ENCODE measurements around the gene SLC16A3.

SLC16A3 gene

GRCh38 chr17:82273327-82274133 lies 44.7 kb downstream of the SLC16A3 start, which contains the start of gene CSNK1D (continued):
- TF ChIP-seq ZNF626 (tag by site-specific recombination; IDR thresholded peaks at IDR 0.05) = no peak
- TF ChIP-seq ZNF2 (tag by site-specific recombination; IDR thresholded peaks at IDR 0.05) = peak; percentile 93; the same call in 1 of the 2 replicates
- no peak; the same call in 1 of the 2 replicates for TF ChIP-seq ZNF10 (tag by site-specific recombination; IDR thresholded peaks at IDR 0.05)
- peak; percentile 46; the same call in 1 of the 2 replicates for TF ChIP-seq ZBTB48 (tag by site-specific recombination; IDR thresholded peaks at IDR 0.05)
- no peak for TF ChIP-seq ZNF768 (tag by site-specific recombination; IDR thresholded peaks at IDR 0.05)
- TF ChIP-seq MEIS1 (CRISPR knock-in tag; IDR thresholded peaks at IDR 0.05; ENCODE audit: borderline replicate concordance) = no peak
- peak; percentile 24; the same call in 1 of the 2 replicates for TF ChIP-seq ZNF585B (tag by site-specific recombination; IDR thresholded peaks at IDR 0.05)
- no peak for TF ChIP-seq ZNF473 (tag by site-specific recombination; IDR thresholded peaks at IDR 0.05)
- TF ChIP-seq ZNF404 (tag by site-specific recombination; IDR thresholded peaks at IDR 0.05) = no peak
- TF ChIP-seq, protein P1, sequence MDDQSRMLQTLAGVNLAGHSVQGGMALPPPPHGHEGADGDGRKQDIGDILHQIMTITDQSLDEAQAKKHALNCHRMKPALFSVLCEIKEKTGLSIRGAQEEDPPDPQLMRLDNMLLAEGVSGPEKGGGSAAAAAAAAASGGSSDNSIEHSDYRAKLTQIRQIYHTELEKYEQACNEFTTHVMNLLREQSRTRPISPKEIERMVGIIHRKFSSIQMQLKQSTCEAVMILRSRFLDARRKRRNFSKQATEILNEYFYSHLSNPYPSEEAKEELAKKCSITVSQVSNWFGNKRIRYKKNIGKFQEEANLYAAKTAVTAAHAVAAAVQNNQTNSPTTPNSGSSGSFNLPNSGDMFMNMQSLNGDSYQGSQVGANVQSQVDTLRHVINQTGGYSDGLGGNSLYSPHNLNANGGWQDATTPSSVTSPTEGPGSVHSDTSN (CRISPR knock-in tag; IDR thresholded peaks at IDR 0.05) = peak; percentile 84; the same call in 1 of the 2 replicates
- no peak for TF ChIP-seq SCRT2 (tag by site-specific recombination; IDR thresholded peaks at IDR 0.05)
- peak; percentile 67 for TF ChIP-seq ZBTB8A (tag by site-specific recombination; IDR thresholded peaks at IDR 0.05)
- TF ChIP-seq, protein P2, sequence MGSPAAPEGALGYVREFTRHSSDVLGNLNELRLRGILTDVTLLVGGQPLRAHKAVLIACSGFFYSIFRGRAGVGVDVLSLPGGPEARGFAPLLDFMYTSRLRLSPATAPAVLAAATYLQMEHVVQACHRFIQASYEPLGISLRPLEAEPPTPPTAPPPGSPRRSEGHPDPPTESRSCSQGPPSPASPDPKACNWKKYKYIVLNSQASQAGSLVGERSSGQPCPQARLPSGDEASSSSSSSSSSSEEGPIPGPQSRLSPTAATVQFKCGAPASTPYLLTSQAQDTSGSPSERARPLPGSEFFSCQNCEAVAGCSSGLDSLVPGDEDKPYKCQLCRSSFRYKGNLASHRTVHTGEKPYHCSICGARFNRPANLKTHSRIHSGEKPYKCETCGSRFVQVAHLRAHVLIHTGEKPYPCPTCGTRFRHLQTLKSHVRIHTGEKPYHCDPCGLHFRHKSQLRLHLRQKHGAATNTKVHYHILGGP (tag by site-specific recombination; IDR thresholded peaks at IDR 0.05) = no peak
- TF ChIP-seq SP2 (tag by site-specific recombination; IDR thresholded peaks at IDR 0.05) = peak; percentile 90
- TF ChIP-seq CTCF (tag by site-specific recombination; IDR thresholded peaks at IDR 0.05) = peak; percentile 62
- TF ChIP-seq ZNF544 (tag by site-specific recombination; IDR thresholded peaks at IDR 0.05) = no peak
- no peak for TF ChIP-seq ZNF837 (tag by site-specific recombination; IDR thresholded peaks at IDR 0.05)
- TF ChIP-seq ZNF791 (tag by site-specific recombination; IDR thresholded peaks at IDR 0.05) = no peak
- TF ChIP-seq ZNF221 (tag by site-specific recombination; IDR thresholded peaks at IDR 0.05; ENCODE audit: borderline replicate concordance) = no peak
- TF ChIP-seq ZNF707 (tag by site-specific recombination; IDR thresholded peaks at IDR 0.05) = no peak
- peak; percentile 74; the same call in 1 of the 2 replicates for TF ChIP-seq ZNF394 (tag by site-specific recombination; IDR thresholded peaks at IDR 0.05; ENCODE audit: borderline replicate concordance)
- TF ChIP-seq ZNF624 (tag by site-specific recombination; IDR thresholded peaks at IDR 0.05) = no peak
- 0 out of 2 replicates have a peak, but pooled peaks have one; percentile 45 for TF ChIP-seq FEZF1 (tag by site-specific recombination; IDR thresholded peaks at IDR 0.05)
- no peak for TF ChIP-seq ZNF16 (tag by site-specific recombination; IDR thresholded peaks at IDR 0.05; ENCODE audit: low read depth)
- peak; percentile 66; the same call in 1 of the 2 replicates for TF ChIP-seq ZNF792 (tag by site-specific recombination; IDR thresholded peaks at IDR 0.05)
- no peak for TF ChIP-seq ZNF362 (tag by site-specific recombination; IDR thresholded peaks at IDR 0.05)
- 0 out of 2 replicates have a peak, but pooled peaks have one; percentile 77 for TF ChIP-seq GLI4 (tag by site-specific recombination; IDR thresholded peaks at IDR 0.05)
- peak; percentile 95 for TF ChIP-seq ZNF341 (tag by site-specific recombination; IDR thresholded peaks at IDR 0.05; ENCODE audit: low read depth)
- TF ChIP-seq ZNF398 (tag by site-specific recombination; IDR thresholded peaks at IDR 0.05) = 0 out of 2 replicates have a peak, but pooled peaks have one; percentile 27
- TF ChIP-seq ZNF777 (tag by site-specific recombination; IDR thresholded peaks at IDR 0.05; ENCODE audit: borderline replicate concordance) = no peak
- TF ChIP-seq ZNF701 (tag by site-specific recombination; IDR thresholded peaks at IDR 0.05) = no peak; the same call in 1 of the 2 replicates
- TF ChIP-seq YY1 (tag by site-specific recombination; IDR thresholded peaks at IDR 0.05) = peak; percentile 96
- TF ChIP-seq ZNF184 (tag by site-specific recombination; IDR thresholded peaks at IDR 0.05) = peak; percentile 85
- TF ChIP-seq ZNF596 (tag by site-specific recombination; IDR thresholded peaks at IDR 0.05) = no peak

Measured in HEK293 (cell line).